CD4-positive, alpha-beta T cell treated with Interleukin-21 for 1 hour (primary cell): ENCODE results near the gene DRAXIN.

Source experiments
- DNase-seq: peaks from one replicate; pipeline ENCODE4 v3.0.0-alpha.2; 2020

The DRAXIN gene

DNA sequence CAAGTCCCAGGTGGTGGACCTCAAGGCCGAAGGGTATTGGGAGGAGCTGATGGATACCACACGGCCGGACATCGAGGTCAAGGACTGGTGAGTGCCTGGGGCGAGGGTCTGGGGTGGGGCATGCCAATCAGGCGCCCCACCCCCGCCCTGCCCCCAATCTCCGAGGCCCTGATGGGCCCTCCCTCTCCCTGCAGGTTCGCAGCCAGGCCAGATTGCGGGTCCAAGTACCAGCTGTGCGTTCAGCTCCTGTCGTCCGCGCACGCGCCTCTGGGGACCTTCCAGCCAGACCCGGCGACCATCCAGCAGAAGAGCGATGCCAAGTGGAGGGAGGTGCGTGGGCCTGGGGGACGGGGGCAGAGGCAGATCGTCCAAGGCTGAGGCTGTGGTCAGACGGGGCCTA is 33.0 kb upstream of the DRAXIN start:
- DNase-seq, result no peak

DNA sequence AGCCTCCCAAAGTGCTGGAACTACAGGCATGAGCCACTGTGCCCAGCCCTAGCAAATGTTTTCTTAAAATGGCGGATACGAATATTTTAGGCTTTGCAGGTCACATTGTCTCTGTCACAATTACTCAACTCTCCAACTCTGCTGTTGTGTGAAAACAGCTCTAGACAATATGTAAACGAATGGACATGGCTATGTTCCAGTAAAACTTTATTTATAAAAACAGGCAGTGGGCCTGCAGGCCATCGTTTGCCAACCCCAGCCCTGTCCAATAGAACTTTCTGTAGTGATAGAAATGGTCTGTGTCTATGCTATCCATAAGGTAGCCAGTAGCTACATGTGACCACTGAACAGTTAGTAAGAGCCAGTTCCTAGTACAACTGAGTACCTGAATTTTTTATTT is 31.8 kb upstream of the DRAXIN start:
- no peak for DNase-seq

DNA sequence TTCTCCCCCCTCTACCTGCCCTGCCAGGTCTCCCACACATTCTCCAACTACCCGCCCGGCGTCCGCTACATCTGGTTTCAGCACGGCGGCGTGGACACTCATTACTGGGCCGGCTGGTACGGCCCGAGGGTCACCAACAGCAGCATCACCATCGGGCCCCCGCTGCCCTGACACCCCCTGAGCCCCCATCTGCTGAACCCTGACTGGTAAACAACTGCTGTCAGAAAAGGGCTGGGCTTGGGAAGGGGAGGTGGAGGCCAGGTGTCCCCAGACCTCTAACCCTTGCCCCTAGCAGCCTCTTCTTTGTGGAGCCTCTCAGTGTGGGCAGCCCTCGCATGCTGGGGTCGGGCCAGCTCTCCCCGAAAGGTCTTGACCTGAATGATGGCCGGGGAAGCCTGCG is 30.4 kb upstream of the DRAXIN start:
- no peak for DNase-seq

DNA sequence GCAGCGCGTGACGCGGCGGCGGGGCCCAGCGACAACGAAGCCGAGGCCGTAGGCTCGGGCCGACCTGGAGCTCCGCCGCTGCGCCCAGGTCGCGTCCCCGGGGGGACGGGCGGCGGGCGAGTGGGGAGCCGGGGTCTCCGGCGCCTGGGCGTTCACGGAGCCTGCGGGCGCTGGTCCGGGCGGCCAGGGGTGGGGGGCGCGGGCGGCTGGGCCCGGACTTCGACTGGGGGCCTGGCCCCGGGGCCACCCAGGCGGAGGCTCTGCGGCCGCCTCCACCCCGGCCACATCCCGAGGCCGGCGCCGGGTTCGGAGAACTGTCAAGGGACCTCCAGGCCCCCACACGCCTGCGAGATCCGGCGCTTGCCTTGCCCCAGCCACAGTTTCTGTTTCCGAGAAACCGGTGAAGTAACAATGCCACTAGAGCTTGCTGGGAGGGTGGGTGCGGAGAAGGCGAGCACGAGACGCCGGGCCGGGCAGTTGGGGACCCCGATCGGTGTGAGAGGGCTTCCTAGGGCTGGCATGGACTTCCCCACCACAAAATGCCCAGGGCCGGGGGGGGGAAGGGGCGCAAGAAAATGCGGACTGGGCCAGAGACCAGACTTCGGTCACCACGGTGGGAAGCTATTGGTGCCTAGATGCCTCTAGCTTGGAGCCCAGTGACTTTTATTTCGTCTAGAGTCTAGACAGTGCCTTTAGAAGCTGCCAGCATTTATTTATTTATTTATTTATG is 27.0 kb upstream of the DRAXIN start:
- peak; percentile 69 for DNase-seq

DNA sequence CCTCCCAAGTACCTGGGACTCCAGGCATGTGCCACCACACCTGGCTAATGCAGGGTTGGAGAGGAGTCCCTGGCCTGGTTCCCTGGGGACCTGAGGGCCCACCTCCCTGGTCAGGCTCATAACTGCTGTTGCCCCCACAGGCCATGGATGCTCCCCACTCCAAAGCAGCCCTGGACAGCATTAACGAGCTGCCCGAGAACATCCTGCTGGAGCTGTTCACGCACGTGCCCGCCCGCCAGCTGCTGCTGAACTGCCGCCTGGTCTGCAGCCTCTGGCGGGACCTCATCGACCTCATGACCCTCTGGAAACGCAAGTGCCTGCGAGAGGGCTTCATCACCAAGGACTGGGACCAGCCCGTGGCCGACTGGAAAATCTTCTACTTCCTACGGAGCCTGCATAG is 23.0 kb upstream of the DRAXIN start:
- DNase-seq, result no peak

DNA sequence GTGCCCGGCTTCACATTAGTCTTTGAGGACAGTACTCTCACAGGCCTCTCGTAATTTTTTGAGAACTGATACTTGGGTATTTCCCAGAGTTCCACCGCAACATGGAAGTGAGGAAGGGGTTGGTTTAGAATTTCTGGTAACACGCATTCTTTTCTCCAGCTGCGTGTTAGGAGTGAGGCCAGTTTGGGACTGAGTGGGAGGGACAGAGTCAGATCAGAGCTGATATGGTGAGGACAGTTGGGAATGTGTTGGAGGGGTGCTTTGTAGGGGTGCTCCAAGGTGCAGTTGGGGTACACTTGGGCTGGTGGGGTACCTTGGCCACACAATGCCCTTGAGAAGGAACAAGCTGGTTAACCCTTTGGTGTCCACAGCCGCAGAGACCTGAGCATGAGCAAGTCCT is 20.8 kb upstream of the DRAXIN start:
- peak; percentile 20 for DNase-seq

DNA sequence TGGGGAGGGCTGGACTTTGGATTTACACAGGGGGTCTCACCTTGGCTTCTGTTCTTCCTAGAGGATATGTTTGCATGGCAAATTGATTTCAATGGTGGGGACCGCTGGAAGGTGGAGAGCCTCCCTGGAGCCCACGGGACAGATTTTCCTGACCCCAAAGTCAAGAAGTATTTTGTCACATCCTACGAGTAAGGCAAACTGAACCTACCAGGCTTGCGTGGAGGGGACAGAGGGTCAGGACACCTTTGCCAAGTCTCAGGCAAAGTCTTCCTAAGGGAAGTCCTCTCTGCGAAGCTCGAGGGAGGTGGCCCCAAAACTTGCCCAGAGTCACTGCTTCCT is 20.3 kb upstream of the DRAXIN start:
- DNase-seq, result no peak

DNA sequence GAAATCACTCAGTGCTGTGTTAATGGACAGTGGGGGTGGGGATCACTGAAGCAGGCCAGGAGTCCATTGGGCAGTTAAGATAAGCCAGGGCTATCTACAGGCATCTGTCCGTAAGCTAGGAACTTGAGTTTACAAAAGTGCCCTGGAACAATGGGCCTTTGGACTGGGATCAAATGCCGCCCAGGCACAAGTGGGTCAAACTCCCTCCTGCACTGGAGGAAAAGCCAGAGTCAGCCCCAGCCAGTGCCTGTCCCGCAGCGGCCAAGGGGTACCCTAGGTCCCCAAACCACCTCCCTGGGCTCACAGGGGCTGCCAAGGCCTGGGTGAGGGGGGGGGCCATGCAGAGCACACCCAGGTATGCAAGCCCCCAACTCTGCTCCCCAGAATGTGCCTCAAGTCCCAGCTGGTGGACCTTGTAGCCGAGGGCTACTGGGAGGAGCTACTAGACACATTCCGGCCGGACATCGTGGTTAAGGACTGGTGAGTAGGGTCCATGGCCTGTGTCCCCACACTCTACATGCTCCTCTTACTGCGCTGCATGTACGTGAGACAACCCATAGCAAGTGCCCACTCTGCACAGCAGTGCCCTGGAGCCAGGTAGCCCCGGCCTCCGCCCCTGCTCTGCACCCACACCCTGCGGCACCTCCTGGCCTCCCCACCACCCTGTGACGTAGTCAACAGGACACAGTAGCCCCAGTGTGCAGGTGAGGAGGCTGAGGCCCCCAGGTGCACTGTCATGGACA is 19.8 kb upstream of the DRAXIN start:
- no peak for DNase-seq

DNA sequence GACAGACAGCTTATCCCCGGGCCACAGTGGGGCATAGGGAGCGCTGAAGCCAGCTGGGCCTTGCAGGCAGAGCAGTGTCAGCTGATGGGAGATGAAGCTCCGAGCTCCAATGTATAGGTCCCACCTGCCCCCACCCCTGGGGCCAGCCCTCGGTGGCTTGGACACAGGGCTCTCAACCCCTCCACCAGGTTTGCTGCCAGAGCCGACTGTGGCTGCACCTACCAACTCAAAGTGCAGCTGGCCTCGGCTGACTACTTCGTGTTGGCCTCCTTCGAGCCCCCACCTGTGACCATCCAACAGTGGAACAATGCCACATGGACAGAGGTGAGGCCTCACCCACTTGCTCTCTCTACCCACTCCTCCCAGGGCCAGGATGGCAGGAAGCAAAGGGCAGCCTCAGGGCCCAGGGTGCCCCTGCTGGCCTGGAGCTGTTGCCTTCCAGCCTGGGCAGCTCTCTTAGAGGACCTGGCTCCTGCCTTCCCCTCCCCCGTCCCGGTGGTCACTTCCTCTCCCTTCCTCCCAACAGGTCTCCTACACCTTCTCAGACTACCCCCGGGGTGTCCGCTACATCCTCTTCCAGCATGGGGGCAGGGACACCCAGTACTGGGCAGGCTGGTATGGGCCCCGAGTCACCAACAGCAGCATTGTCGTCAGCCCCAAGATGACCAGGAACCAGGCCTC is 18.3 kb upstream of the DRAXIN start:
- no peak for DNase-seq

DNA sequence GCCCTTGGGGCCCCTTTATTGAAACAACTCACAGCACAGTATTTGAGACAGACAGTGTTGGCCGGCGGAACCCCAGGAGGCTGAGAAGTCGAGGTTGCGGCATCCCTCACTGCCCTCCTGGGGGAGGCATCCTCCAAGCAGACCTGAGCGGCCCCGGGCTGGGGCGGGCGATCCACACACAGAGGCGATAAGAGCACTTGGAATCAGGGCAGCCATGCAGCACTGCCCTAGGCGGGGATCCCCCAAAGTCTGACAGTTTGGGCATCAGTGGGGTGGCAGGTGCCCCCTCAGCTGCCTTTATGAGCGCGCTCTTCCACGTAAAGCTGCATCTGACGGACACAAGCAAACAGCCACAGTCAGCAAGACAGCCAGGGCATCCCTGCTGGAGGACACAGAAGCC is 17.0 kb upstream of the DRAXIN start:
- DNase-seq, result no peak

DNA sequence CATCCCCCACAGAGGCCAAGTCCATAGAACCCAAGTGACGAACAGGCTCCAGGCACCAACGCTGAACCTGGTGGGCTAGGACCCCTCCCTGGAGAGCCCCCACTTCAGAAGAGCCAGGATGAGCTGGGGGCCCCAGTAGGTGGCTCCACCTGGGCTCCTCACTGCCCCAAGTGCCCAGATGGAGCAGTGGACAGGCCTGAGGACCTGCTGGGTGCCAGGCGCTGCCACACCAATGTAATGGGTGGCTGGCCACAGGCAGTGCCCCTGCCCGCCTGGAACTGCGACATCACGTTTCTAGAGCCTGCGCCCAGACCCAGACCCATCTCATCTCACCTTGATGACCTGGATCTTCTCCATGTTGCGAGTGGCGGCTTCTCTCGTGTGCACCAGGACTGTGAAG is 16.2 kb upstream of the DRAXIN start:
- no peak for DNase-seq

DNA sequence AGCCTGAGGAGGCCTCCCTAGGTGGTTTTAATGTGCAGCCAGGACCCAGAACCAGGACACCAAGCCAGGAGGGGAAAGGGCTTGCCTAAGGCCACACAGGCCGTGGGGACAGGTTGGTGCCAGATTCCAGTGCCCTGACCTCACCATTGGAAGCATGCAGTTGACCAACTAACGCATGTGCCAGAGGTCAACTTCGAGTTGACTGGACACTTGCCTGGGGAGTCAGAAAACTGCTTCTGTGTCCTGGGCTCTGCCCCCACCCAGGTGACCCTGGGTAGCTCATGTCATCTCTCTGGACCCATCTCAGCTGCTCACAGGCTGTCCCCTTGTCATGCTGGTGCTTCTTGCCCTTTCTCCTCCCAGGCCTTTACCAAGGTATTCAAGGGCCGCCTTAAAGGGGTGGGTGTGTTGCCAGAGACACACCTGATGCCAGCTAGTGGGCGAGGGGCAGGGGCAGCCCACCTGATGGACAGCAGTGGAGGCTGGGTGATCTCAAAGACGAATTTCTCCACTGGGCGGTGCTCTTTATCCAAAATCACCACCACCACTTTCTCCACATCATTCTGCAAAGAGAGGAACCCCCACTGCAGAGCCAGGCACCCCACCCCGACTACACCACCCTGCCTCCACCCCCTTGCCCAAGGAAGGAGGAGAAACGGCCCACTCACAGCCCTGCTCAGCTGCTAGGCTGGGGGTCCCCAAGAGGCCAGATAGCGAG is 15.0 kb upstream of the DRAXIN start:
- no peak for DNase-seq

DNA sequence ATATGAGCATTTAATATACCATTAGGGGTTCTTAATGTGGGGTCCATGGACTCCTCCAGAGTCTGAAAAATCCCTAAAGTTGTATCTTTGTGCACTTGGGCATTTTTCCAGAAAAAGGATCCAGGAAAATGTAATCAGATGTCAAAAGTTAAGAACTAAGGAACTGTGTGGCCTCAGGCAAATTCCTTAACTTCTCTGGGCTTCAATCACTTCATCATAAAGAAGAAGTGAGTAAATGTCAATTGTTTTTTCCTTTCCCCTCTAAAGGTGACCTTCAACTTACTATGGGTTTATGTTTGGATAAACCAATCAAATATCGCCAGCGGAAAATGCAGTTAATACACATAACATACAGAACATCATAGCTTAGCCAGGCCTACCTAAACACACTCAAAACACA is 13.1 kb upstream of the DRAXIN start:
- no peak for DNase-seq

DNA sequence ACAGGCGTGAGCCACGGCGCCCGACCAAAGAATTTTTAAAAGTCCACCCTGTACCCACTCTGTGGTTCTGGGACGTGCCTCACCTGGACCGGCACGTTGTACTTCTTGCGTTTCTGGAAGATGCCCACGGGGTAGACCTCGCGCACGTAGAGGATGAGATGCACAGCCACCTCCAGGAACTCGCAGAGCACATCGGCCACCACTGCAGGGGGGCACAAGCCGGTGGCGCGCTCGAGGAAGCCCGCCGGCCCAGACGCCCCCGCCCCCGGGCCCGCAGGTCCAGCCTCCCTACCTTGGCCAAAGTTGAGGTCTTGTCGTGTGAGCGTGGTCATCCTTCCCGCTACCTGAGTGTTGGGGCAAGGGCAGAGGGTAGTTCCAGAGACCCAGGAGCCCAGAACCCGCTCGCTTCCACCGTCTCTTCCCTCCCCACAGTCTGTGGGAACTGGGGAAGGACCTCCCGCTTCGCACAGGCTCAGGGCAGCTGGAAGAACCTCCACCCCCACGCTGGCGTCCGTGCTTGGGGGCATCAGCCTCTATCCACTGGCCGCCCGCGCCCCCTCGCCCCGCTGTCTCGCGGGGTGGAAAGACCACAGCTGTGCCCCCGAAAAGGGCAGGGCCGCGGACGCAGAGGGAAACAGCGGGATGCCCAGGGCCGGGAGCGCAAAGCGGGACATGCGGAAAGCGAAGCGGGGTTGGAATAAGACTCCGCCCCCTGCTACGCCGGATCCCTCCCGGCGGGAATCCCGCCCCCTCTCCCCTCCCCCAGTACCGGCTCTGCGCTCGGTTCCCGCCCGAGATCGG is 11.0 kb upstream of the DRAXIN start:
- no peak for DNase-seq

DNA sequence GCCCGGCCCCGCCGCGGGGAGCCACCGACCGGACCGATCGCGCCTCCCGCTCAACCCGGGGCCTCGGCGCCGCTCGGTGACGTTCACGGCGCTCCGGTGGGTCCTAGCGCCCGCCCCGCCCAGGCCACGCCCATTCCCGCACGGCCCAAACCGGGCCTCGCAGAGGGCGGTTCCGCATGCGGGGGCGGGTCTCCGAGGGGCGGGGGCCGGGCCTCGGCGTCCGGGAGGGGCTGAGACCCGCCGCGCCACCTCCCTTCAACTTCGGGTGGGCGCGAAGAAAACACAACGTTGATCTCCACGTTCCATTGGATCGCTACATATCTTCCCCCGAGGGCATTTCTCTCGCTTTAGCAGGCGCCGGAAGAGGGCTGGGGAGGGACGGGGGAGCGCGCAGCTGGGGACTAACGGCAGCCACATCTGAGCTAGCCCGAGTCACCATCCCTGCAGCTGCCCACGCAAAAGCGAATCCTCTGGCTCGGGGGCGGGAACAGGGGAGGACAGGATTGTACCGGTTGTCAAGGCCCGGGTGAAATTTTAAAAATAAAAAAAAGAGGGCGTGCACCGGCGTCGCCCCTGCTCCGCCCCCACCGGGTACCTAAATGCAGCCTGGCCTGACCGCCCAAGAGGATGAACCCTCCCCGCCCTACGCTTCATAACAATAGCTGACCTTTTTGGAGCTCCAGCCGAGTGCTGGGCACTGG is 10.3 kb upstream of the DRAXIN start, which contains the start of gene MAD2L2:
TSS of gene MAD2L2 (minus strand) at position 78 of the 701 bp plus-strand sequence. CDS start 547 bp downstream, outside the sequence.
- peak; percentile 91 for DNase-seq

DNA sequence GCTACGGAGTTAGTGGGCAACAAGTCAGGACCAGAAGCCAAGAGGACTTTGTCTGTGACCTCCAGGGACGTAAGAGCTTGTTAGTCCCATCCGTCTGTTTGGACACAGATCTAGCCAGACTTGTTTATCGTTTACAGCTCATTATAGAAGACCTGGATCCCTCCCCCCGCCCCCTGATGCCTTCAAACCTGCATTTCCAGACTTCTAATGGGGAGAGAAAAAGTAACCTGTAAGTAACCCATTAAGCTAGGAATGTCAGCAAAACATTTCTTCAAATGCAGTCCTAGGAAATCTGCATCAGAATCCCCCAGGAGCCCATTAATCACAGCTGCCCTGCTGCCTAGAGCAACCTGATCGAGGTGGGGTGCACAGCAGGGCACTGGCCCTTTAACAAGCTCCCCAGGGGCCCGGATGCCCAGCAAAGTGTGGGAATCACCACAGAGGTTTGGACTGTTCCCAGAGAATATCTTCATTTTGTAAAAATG is 9.2 kb upstream of the DRAXIN start:
- no peak for DNase-seq

DNA sequence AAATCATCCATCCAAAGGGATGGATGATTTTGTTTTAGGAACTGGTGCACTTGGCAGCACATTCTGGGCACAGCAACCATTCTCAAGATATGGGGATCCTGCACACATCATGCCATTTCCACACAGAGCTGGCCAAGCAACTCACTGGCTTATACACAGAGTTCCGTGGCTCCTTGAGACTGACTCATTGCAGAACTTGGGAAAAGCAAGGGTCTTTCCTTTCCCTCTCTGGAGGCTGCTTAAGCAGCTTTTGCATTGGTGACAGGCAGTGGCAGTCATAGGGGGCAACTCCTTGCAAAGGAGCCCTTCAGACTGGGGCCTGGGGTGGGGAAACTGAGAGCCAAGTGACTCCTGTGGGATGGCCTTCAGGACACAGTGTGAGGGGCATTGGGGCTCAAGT is 8.7 kb upstream of the DRAXIN start:
- no peak for DNase-seq

DNA sequence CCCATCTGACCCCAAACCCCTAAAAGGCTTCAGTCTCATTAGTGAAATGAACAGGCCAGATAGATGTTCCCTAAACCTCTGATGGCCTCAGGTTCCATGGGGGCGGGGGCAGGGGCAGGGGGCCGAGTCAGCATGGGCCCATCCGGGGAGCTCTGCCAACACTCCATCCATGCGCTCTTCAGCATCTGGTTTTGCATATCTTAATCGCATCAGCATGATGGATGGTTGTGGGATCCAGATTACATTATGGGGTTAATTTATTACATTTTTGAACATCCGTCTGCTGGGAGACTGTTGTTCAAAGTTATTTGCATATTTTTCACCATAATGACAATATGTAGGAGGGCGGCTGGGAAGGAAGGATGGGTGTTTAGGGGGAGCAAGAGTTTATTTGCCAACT is 7.4 kb upstream of the DRAXIN start:
- DNase-seq, result no peak

DNA sequence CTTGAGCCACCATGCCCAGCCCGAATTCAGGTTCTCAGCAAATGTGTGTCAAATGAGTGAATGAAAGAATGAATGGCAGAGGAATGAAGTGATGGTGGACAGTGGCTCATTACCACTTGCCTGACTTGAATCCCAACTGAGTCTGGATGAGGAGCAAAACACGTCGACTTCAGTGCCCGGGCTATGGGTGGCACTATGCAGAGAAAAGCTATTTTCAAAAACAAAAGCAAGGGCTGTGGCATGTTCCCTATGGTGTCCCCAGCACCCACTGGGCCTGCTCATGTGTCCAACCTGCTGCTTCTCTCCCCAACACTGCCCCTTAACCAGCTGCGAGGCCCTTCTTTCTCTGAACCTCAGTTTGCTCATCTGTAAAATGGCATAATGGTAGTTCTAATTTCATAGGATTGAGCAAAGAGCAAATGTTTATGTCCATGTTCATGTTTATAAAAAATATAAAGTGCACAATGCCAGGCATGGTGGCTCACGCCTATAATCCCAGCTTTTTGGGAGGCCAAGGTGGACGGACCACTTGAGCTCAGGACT is 6.2 kb upstream of the DRAXIN start:
- DNase-seq, result no peak

DNA sequence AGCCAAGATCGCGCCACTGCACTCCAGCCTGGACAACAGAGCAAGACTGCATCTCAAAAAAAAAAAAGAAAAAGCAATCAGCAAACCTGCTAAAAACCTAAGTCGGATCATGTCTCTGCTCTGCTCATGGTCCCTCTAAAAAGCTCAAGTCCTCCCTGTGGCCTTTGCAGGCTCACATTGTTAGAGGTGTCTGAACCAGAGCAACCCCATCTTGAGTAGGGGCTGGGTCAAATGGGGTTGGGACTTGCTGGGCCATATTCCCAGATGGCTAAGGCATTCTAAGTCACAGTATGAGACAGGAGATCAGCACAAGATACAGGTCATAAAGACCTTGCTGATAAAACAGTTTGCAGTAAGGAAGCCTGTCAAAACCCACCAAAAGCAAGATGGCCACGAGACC is 3.0 kb upstream of the DRAXIN start:
- no peak for DNase-seq
